Testis (tissue), 3 donors: ENCODE results near the gene EFCAB14. TPM values are rescaled to one million over a fixed set of nuclear protein-coding genes. Genes with fewer than 3 reads are reported as not detected.
"Not testable (repeated sequence)": the region's sequence is repeated elsewhere in the genome, so short reads cannot be mapped to it uniquely, and the experiment has no call there.

ENCODE experiments used
- DNase-seq: peaks from one replicate; pipeline ENCODE4 v3.0.0-alpha.2; 2019
- H3K27ac ChIP-seq, 2 donors: fragments of 200-600 bp; sonication (generic); one replicate each; pipeline ENCODE4 v1.5.1; 2019
- H3K27me3 ChIP-seq: fragments of 200-600 bp; sonication (generic); one replicate; pipeline ENCODE4 v1.5.1; 2019
- H3K36me3 ChIP-seq: fragments of 200-600 bp; sonication (generic); one replicate; pipeline ENCODE4 v1.5.1; 2017; ENCODE audit warnings: low read depth; ENCODE audit errors: missing control alignments
- H3K4me1 ChIP-seq: fragments of 200-600 bp; sonication (generic); one replicate; pipeline ENCODE4 v1.5.1; 2019
- H3K4me3 ChIP-seq, 2 donors: fragments of 200-600 bp; sonication (generic); one replicate each; pipeline ENCODE4 v1.5.1; 2017 to 2019
- H3K9me3 ChIP-seq: fragments of 200-600 bp; sonication (generic); one replicate; pipeline ENCODE4 v1.5.1; 2017
- CTCF ChIP-seq, 3 experiments: fragments of 450-650 bp in 2 of 3; fragments of 200-600 bp in 1 of 3; sonication (generic) in 1 of 3; IDR thresholded peaks; one replicate each; pipeline ENCODE4 v1.5.1; 2016 to 2019; ENCODE audit warnings: antibody characterized with exemption in 3 of 3, mild to moderate bottlenecking in 2 of 3, moderate library complexity in 1 of 3
- POLR2A ChIP-seq: fragments of 450-650 bp; IDR thresholded peaks from one replicate; pipeline ENCODE4 v1.6.1; 2017; ENCODE audit warnings: antibody characterized with exemption, mild to moderate bottlenecking, moderate library complexity
- WGBS, 2 donors: methylation state at CpG; one replicate each; pipeline ENCODE4 v1.1.5; 2018; 5-methylcytosine and 5-hydroxymethylcytosine counted together
- intact Hi-C: fragments of 100-400 bp; cut with DNase I; formaldehyde crosslinking; loops from one replicate; pipeline ENCODE4 v1.15.1; 2023; ENCODE audit warnings: low total_unique reads
- polyA plus RNA-seq: library from polyadenylated mRNA; stranded (reverse); fragments of 350-450 nt; fragmentation: Illumina TruSeq; extraction: RNeasy Lipid Tissue Mini Kit (QIAGEN cat#74804); gene quantifications from one replicate; pipeline ENCODE4 v1.2.3, GENCODE V29; 2014; ENCODE audit warnings: low read depth, low replicate concordance; ENCODE audit not compliant: insufficient read depth
- total RNA-seq, 2 donors: library from RNA; depleted of rRNA; stranded (reverse); fragments of >200 nt; gene quantifications; one replicate each; pipeline ENCODE4 v1.2.3, GENCODE V29; 2016

EFCAB14 gene
- total and polyA plus RNA-seq, 3 donors from 2014 or later, result 76.6 to 94.0 (median 77.8) TPM

DNA sequence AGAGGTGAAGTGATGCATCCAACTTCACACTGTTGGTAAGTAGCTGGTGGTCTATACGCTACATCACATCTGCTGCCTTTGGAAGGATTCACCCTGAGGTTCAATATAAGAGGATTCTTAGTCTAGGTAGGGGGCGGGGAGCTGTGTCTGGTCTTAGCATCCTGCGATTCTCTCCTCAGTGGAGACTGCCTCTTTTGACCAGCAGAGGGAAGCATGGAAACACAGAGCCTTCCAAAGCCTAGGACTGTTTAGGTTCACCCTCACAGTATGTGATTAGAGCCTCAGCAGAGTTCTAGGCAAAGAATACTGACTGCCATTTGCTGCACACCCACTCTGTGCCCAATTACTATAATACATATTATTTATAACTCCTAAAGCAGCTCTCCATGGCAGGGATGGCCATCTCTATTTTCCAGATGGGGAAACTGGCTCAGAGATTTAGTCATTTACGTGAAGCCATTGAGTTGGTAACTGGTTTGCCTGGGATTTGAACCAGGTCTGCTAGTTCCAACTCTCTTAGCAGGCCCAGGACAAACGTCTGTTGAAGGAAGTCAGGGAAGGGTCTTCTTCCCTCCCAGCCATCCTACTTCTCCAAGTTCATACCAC lies 28.9 kb upstream of the EFCAB14 start:
- intact Hi-C loops, result loop anchor here (10.0 kb wide), 1 partner anchor 247 kb away; no protein-coding TSS in a partner anchor
- 44 to 53% methylated on average over 5 of the region's 5 CpGs for WGBS, 2 donors
- DNase-seq, result peak; percentile 78

GRCh38 chr1:46742069-46742468 lies 23.2 kb upstream of the EFCAB14 start:
- no peaks in the 10 kb centered on the region for H3K27me3 ChIP-seq
- H3K4me3 ChIP-seq, result no peak overlapping the region
- 75 to 77% methylated on average over 3 of the region's 3 CpGs for WGBS, 2 donors
- intact Hi-C loops, result loop anchor here (10.0 kb wide), 1 partner anchor 253 kb away; no protein-coding TSS in a partner anchor
- no peak for DNase-seq
- TF ChIP-seq CTCF (IDR thresholded peaks at IDR 0.05), result no peak
- TF ChIP-seq POLR2A, result no peak
- no peaks in the 10 kb centered on the region for H3K36me3 ChIP-seq
- no peaks in the 10 kb centered on the region for H3K4me1 ChIP-seq
- no peak overlapping the region for H3K27ac ChIP-seq
- no peaks in the 10 kb centered on the region for H3K9me3 ChIP-seq

More for the DNA sequence above, 28.9 kb upstream of the EFCAB14 start:
- Histone ChIP-seq H3K4me3 (no peak overlapping the region), H3K27me3 (no peaks in the 10 kb centered on the region), H3K4me1 (no peaks in the 10 kb centered on the region), H3K36me3 (no peaks in the 10 kb centered on the region), H3K27ac (no peak overlapping the region), H3K9me3 (no peaks in the 10 kb centered on the region)
- TF ChIP-seq CTCF (IDR thresholded peaks at IDR 0.05) (peak; percentile 55 to 74 (median 62)), POLR2A (no peak)

DNA sequence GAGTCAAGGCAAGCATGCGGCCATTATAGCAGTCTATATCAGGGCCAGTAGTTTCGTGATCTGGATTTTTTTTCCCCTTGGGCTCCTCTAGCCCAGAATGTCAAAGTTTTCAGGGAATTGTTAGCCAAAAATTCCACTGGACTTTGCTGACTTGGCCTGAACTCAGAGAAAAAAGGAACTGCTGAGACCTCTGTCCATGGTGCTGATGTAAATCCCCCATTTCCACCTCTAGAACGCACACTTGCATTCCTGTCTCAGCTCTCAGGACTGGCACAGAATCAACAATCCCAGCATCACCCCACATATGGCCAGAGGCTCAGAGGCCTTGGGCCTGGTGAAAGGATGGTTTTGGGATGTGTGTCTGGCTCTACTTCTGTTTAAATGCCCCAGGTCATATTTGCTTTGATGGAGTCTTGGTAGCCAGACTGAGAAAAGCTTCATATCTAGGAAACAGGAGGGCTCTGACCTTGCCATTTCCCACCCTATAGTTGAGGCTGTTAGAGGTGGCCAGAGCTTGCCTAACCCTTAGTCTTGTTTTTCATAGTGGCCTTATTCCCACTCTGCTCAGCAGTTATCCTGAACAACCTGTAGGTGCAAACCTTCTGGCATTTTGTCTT lies 16.9 kb upstream of the EFCAB14 start:
- H3K27me3 ChIP-seq, result no peaks in the 10 kb centered on the region
- H3K4me3 ChIP-seq, result no peak overlapping the region
- no peaks in the 10 kb centered on the region for H3K36me3 ChIP-seq
- no peaks in the 10 kb centered on the region for H3K4me1 ChIP-seq
- WGBS, 2 donors, result 3% methylated on average over 3 of the region's 3 CpGs
- no peaks in the 10 kb centered on the region for H3K9me3 ChIP-seq
- intact Hi-C loops, result no loop called here
- peak in 1 of 3 experiments; percentile 12 for TF ChIP-seq CTCF (IDR thresholded peaks at IDR 0.05)
- no peak for TF ChIP-seq POLR2A
- H3K27ac ChIP-seq, result no peak overlapping the region
- DNase-seq, result peak; percentile 56

DNA sequence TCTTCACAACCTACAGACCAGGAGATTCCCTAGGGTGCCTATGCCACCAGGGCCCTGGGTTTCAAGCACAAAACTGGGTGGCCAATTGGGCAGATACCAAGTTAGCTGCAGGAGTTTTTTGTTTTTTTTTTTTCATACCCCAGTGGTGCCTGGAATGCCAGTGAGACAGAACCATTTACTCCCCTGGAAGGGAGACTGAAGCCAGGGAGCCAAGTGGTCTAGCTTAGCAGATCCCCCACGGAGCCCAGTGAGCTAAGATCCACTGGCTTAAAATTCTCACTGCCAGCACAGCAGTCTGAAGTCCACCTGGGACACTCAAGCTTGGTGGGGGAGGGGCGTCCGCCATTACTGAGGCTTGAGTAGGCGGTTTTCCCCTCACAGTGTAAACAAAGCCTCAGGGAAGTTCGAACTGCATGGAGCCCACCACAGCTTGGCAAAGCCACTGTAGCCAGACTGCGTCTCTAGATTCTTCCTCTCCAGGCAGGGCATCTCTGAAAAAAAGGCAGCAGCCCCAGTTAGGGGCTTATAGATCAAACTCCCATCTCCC lies 9.5 kb upstream of the EFCAB14 start:
- intact Hi-C loops, DNase-seq: not testable (repeated sequence)
- WGBS, 2 donors, result 53 to 63% methylated on average over 6 of the region's 6 CpGs

GRCh38 chr1:46725736-46726108 lies 6.8 kb upstream of the EFCAB14 start:
- H3K9me3 ChIP-seq, result no peaks in the 10 kb centered on the region
- H3K36me3 ChIP-seq, result no peaks in the 10 kb centered on the region
- intact Hi-C loops, result no loop called here
- TF ChIP-seq CTCF (IDR thresholded peaks at IDR 0.05) (no peak), POLR2A (no peak)
- no peak overlapping the region for H3K4me3 ChIP-seq
- no peaks in the 10 kb centered on the region for H3K4me1 ChIP-seq
- DNase-seq, result no peak
- H3K27me3 ChIP-seq, result no peaks in the 10 kb centered on the region
- WGBS, 2 donors, result 70 to 74% methylated on average over 3 of the region's 3 CpGs
- no peak overlapping the region for H3K27ac ChIP-seq

More for the DNA sequence above, 9.5 kb upstream of the EFCAB14 start:
- H3K36me3 ChIP-seq, H3K4me3 ChIP-seq, H3K9me3 ChIP-seq, H3K27me3 ChIP-seq, H3K27ac ChIP-seq, H3K4me1 ChIP-seq: not testable (repeated sequence)
